Left colon (tissue), 2 donors: ENCODE results near the gene PPM1M. TPM values are rescaled to one million over a fixed set of nuclear protein-coding genes. Genes with fewer than 3 reads are reported as not detected.

Experiments used
- ATAC-seq: fragments of 200-7000 bp; cut with Tn5 transposase; one replicate; pipeline ENCODE4 v1.9.1; 2020; ENCODE audit warnings: mild to moderate bottlenecking, moderate library complexity
- DNase-seq, 2 donors: peaks; one replicate each; pipeline ENCODE4 v3.0.0-alpha.2; 2020
- intact Hi-C, 2 donors: fragments of 100-400 bp; cut with DNase I in 1 of 2; cut with micrococcal nuclease in 1 of 2; formaldehyde crosslinking; loops; one replicate each; pipeline versions ENCODE4 v1.11.2 to v1.14.0; 2022; cut with DNase I, micrococcal nuclease
- total RNA-seq, 2 donors: library from RNA; stranded (reverse); fragmentation: NEBNext Ultra II Directional; extraction: Animal tissue kit (Norgen Biotek cat#: 25700); gene quantifications; one replicate each; pipeline ENCODE4 v1.2.1, GENCODE V29; 2021
- donor health status: DM: no; HTN: no; CAD: no.
- donor health status: DM: yes; HTN: yes; CAD: no.

PPM1M gene
- total RNA-seq, 2 donors from 2014 or later, result 2.9 to 9.3 TPM

DNA sequence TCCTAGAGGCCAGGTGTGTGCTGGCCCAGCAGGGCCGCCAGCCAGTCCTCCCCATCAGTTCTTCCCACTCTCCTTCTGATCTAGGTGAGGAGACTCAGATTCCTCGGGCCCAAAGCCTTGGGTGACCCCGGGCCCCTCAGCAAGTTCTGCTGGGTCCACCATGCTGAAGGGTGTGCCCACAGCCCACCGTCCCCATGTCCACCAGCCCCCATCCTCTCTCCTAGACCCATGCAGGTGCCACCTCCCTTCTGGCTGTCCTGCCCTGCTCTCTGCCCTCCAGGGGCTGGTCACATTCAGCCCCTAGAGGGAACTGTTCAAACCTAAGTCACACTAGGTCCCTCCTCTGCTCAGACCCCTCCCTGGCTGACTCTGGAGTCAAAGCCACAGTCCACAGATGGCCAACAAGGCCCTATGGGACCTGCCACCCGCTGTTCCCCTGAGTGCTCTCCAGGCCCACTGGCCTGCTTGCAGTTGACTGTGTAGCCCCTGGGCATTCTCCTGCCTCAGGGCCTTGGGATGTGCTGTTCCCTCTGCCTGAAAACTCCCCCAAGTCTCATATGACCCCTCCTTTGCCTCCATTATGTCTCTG lies 19.2 kb upstream of the PPM1M start:
- DNase-seq (no peak), ATAC-seq (no peak)
- intact Hi-C loops, result no loop called here

DNA sequence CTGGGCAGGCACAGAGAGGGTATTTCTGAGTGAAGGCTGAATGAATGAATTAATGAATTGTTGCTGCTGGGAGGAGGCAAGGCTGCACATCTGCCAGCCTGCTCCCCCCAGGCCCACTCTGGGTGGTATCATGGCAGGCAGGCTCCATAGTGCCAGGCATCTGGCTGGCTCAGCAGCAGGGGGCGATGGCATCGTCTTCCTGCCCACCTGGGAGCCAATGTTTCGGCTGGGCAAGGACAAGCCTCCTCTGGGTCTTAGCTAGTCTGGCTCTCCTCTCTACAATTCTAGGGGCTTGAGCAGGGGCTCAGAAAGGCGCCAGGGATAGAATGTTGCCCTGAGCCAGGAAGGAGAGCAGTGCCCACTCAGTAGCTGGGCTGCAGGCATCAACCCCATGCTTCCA lies 18.4 kb upstream of the PPM1M start:
- ATAC-seq, result no peak
- intact Hi-C loops, result no loop called here
- no peak for DNase-seq

DNA sequence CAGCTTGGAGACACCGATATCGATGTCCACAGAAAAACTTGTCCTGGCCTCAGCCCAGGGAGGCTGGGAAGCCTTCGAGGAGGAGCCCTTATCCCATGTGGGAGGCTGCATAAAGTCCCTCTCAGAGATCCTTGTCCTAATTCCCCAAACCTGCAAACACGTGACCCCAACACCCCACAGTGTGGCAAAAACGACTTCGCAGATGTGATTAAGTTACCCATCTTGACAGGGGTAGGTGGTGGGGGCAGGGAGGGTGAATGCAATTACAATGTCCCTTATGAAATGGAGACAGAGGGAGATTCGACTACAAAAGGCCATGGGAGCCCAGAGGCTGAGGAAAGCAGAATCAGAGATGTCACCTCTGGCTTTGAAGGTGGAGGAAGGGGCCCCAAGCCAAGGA lies 17.8 kb upstream of the PPM1M start:
- intact Hi-C loops, result no loop called here
- DNase-seq (no peak), ATAC-seq (no peak)

DNA sequence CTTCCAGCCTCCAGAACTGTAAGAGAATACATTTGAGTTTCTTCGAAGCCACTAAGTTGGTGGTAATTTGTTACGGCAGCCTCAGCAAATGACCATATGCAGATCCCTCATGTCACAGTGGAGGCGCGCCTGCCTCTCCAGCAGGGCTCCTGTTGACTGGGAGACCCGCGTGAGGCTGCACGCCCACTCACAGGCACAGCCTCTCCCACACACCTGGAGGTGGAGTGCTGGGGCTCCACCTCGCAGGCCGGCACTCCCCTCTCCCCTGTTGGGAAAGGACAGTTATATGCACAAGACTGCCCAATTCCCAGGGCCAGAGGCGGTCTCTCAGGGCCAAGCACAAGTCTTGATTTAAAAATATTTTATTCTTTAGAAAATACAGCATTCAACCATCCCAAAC lies 17.3 kb upstream of the PPM1M start:
- intact Hi-C loops, result no loop called here
- ATAC-seq (no peak), DNase-seq (no peak)

DNA sequence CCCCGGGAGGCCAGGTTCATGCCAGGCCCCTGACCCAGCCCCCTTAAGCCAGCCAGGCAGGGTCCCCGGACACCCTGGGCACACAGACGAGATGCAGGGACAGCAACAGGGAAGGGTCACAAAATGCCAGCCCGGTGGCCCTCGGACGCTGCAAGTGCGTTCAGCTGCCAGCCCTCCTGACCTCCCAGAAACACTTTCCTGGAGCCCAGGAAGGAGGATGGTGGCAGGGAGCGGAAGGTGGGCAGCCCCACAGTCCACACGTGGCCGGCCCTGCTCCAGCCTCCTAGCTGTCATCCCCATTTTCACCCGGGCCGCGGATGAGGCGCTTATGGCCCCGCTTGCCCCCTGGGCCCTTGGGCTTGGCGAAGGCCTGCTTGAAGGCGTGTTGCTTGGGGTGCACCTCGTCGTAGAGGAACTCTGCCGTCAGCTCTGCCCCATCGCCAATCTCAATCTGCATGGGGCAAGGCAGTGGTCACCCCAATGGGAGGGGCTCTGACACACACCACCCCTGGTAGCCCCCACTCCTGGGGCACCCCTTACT lies 16.7 kb upstream of the PPM1M start:
- ATAC-seq (no peak), DNase-seq (no peak)
- intact Hi-C loops, result no loop called here

DNA sequence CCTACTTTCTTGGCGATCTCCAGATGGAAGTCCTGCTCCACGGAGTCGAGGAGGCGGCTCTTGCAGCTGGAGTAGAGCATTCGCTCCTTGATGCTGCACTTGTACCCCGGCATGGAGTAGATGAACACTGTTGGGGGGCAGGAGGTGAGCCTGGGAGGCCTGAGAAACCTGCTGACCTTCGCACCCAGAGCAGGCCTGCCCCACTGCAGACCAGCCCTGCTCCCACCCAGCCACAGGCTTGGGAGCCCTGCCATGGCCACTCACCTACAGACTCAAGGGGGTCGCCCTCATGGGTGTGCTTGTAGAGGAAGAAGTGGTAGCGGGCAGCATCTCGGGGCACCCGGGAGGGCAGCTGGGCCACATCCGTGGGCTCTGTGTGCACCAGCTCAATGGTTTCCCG lies 15.9 kb upstream of the PPM1M start:
- intact Hi-C loops, result loop anchor here (5.0 kb wide), 1 partner anchor 108 kb away; no protein-coding TSS in a partner anchor
- DNase-seq (no peak), ATAC-seq (no peak)

DNA sequence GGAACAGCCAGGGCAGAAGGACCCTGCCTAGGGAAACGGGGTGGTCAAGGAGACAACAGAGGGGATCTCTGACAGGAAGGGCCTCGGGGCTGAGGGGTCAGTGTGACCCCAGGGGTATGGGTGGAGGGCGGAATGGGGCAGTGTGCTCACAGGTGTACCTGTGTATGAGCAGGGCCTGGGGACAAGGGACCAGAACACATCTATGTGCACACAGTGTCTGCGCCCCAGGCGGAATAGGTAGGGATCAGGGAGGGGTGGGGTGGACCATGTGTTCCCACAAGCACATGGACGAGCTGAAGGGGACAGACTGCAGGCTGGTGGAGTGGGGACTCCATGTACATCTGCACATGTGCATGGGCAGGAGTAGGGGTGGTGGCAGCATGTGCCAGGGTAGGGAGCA lies 15.1 kb upstream of the PPM1M start:
- intact Hi-C loops, result loop anchor here (5.0 kb wide), 1 partner anchor 107 kb away; no protein-coding TSS in a partner anchor
- no peak for ATAC-seq
- no peak for DNase-seq

DNA sequence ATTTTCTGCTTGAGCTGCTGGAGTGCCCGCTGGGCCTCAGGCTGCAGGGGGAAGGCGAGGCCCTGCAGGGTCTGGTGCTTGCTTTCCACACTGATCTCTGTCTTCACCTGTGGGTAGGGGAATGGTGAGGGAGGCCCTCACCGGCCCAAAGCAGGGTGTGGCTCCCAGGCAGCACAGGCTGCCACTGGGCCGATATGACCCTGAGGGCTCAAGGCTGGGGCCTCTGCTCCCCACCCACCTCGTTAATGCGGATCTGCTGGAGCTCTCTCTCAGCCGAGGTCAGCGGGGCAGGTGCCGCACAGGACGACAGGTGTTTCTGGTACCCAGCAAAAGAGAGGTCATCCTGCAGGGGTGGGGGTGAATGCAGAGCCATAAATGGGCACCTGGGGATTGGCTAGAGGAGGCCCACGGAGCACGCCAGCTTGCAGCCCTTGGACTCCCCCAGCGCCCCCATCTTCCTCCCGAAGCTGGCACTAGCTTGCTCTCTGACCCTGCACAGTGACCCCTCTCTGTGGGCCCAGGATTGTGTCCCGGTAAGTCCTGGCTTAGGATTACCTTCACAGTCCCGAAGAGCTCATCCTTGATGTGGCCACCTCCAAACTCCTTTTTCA lies 14.6 kb upstream of the PPM1M start:
- intact Hi-C loops, result loop anchor here (5.0 kb wide), 1 partner anchor 106 kb away; no protein-coding TSS in a partner anchor
- DNase-seq (no peak), ATAC-seq (no peak)

DNA sequence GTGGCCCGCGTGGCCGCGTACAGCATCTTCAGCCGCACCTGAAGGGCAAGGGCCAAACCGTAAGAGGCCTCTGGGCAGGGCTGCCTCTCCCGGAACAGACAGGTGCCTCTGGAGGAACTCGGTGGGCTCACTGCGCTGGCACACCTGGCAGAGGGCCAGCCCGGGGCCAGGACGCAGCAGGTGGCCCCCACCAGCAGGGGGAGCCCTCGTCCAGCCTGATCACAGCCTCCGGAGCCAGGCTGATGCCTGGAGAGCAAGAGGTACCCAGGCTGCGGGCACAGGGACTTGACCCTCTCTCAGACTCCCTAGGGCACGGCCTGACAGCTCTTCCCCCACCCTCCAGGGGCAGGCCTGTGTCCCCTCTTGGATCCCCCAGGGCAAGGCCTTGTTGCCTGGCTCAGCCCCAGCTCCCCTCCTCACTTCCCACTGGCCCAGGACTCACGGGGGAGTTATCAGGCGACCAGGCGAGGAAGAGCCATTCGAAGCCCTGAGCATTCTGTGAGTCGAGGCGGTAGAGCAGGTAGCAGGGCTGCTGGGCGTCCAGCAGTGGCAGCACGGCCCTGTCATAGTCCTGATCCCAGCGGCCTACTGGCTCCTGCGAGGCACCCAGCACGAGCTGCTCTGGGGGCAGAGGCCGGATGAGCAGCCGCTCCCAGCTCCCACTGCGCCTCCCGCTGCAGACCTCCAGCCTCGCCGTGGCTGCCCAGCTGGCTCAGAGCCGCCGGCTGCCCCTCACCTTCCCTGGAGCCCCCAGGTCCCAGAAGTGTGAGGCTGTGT lies 13.9 kb upstream of the PPM1M start:
- intact Hi-C loops, result loop anchor here (5.0 kb wide), 1 partner anchor 106 kb away; no protein-coding TSS in a partner anchor
- ATAC-seq, result peak; percentile 82
- DNase-seq, result peak; percentile 69 to 86

DNA sequence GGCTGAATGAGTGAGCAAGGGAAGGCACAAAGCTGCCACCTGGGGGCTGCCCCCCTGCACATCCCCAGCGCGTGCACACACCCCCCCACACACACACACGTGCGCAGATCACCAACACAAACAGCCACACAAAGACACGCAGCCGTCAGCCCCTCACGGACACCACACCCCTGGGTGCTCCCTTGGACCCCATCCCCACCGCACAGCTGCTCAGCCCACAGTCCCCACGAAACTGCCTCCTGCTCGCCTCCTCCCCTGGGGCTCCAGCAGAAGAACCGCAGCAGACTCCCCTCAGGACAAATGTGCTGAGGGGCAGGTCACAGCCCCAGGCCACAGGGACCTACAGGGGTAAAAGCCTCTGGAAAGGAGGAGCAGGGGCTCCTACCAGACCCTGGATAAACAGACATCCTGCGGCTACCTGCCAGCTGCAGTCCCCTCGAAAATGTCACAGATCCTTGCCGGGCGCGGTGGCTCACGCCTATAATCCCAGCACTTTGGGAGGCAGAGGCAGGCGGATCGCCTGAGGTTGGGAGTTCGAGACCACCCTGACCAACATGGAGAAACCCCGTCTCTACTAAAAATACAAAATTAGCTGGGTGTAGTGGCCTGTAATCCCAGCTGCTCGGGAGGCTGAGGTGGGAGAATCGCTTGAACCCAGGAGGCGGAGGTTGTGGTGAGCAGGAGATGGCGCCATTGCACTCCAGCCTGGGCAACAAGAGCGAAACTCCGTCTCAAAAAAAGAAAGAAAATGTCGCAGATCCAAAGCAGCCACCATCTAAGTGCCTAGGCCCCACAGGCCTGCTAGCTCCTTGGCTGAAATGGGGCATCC lies 13.1 kb upstream of the PPM1M start:
- ATAC-seq (no peak), DNase-seq (no peak)
- intact Hi-C loops, result loop anchor here (5.0 kb wide), 1 partner anchor 105 kb away; no protein-coding TSS in a partner anchor

DNA sequence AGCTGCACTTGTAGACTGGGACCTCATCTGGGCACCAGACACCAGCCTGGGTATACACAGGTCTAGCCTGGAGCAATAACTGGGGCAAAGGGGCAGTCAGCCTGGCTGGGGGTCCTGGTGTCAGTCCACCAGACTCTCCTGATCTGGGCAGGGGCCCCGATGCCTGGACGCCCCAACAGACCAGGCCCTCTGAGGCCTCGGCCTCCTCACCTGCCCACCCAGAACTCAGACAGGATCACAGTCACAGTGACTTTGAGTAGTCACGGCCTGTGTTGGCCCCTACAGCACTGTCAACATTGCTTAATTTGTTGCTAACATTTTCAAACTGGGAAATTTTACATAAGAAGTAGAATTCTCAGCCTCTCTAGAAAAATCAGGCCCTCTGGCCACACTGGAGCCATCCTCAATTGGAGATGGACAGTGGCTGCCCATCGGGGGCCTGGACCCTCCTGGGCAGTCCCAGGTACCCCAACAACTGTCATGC lies 12.4 kb upstream of the PPM1M start:
- DNase-seq, result no peak
- intact Hi-C loops, result loop anchor here (5.0 kb wide), 1 partner anchor 104 kb away; no protein-coding TSS in a partner anchor
- no peak for ATAC-seq

DNA sequence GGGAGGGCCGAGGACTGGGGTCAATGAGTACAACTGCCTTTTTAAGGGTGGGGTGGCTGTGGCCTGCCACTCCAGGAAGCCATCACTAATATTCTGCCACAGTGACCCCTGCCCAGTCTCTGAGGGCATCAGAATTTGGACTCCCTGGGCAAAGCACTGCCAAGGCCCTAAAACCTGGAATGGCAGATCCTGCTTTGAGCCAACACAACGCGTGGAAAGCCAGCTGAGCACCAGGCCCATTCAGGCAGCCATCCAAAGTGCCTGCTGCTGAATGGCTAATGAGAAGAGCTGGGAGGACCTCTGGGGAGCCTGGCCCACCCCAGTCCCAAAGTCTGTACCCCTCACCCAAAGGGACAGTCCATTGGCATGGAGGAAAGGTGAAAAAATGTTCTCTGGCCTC lies 11.6 kb upstream of the PPM1M start:
- DNase-seq (no peak), ATAC-seq (no peak)
- intact Hi-C loops, result loop anchor here (5.0 kb wide), 1 partner anchor 103 kb away; no protein-coding TSS in a partner anchor

DNA sequence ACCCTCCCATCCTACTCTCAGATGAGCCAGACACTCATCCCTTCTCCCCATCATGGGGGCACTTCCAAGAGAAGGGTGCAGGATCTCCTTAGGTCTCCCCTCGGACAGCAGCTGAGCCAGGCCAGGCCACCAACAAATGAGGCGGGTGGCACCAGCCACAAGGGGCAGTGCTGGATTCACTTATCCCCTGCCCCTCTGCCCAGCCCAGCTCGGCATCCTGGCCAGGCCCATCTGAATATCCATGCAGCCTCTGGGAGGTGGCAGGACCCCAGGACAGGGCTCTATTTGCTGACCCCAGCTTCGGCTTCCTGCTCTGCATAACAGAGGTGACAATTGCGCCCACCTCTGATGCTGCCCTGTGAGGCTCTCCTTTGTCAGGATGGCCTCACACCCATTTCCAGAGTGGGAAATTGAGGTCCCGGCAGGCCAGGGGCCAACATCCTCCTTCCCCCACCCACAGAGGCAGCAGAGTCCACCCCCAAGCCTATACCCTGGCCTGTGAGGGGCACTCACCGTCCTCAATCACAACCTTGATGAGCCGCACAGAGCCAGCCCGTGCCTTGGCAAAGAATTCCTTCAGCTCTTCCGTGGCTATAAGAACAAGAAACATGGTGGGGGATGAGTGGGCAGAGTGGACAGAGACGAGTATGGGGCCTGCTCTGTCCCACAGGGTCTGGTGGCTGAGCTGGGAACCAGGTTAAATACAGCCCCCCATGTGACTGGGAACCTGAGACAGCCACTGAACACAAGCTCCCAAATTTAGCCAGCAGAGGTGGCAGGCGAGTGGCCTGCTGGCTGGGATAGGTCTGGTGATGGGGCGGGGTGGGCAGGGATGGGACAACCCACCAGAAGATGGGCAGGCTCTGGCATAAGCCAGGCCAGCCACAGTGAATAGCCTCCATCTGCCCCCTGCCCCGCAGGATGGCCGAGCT lies 10.8 kb upstream of the PPM1M start:
- ATAC-seq (no peak), DNase-seq (no peak)
- intact Hi-C loops, result loop anchor here (5.0 kb wide), 1 partner anchor 103 kb away; no protein-coding TSS in a partner anchor

DNA sequence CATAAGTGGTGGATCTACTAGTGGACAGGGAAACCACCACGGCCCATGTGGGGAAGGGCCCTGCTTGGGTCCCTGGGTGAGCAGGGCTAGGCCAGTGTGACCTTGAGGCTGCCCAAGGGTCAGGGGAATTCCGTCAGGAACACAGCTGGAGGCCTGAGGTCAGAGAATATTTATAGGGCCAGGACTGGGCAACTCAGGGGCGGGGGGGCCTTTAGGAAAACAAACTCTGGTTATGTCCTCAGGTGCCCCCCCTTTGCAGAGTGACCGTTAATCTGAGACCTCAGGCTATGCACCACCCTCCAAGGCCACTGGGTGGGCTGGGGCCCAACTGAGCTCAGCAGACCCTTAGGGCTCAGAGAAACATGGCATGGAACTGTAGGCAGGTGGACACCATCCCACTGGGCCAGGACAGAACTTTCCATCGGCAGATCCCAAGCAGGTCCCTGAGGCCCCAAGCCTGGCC lies 9.1 kb upstream of the PPM1M start:
- intact Hi-C loops, result no loop called here
- DNase-seq (peak in 1 of 2 donors; percentile 22), ATAC-seq (no peak)

DNA sequence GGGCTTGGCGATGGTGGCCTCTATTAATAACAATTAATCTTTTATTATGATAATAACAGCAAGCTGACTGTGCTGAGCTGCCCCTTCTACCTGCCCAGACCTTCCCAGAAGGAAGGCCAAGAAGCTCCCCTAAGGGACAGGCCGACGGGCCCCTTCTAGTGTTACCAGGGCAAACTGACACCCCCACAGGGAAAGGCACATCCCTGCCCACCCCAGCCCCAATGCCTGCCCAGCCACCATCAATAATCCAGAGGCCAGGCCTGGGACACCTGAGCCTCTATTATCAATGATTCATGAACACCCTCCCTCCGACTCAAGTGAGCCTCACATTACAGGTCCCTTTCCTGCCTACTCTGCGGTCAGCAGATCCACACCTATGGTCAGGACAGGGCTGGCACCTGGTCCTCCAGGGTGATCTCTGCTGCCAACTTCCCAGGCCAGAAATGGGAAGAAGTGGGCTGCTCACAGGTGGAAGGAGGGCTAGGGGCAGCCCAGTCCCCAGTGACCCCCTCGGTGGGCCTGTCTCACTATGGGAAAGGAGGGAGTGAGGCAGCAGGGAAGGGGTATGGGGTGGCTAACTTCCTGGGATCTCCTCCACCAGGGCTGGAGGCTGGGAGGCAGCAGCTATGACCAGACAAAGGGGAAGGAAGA lies 8.4 kb upstream of the PPM1M start:
- DNase-seq, result peak in 1 of 2 donors; percentile 28
- intact Hi-C loops, result no loop called here
- no peak for ATAC-seq

DNA sequence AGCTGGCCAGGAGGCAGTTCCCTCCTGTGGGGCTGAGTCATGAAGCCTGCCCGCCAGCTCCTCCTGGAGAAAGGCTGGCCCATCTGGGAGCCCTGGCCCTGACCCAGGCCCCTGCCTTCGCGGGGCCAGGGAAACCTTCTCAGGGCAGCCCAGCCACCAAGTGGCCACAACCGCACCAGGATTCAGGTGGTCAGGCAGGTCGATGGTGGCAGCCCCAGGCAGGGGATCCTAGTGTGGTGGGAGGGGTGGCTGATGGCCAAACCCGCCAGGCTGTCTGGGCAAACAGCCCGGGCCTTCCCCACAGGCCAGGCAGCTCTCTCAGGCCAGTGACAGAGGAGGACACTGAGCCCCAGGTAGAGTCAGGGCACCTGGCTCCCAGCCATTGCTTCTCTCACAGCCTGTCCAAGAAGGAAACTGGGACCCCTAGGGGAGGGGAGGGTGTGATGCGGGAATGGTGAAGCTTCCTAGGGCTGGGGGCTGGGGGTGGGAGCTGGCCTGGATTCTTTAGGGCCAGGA lies 7.8 kb upstream of the PPM1M start:
- intact Hi-C loops, result no loop called here
- peak; percentile 62 to 82 for DNase-seq
- ATAC-seq, result peak; percentile 14
